Right kidney (tissue), 9 donors: ENCODE measurements around the gene MARCHF4.

Experiments used
- DNase-seq: peaks from one replicate; pipeline ENCODE4 v3.0.0-alpha.2; 2016
- long read RNA-seq, 8 donors: transcript quantifications; one replicate each; lab custom pipeline, GENCODE V29; 2026

MARCHF4 gene
- long read RNA-seq, donor 1, result 0 reads
- long read RNA-seq, donor 2, result 0 reads
- long read RNA-seq, donor 3, result 0 reads
- long read RNA-seq, donor 4, result 0 reads
- long read RNA-seq, donor 5, result 0 reads
- long read RNA-seq, donor 6, result 0 reads
- long read RNA-seq, donor 7, result 0 reads
- long read RNA-seq, donor 8, result 0 reads

GRCh38 chr2:216371721-216372702, at the start of gene MARCHF4:
MARCHF4 (minus strand) TSS chr2:216372483; CDS start chr2:216370260, 2,223 bp downstream.
- peak; percentile 79 for DNase-seq

GRCh38 chr2:216420367-216421101, 48.3 kb upstream of the MARCHF4 start:
- no peak for DNase-seq

- no peak for DNase-seq
These were observed 46.7 kb upstream of the MARCHF4 start for GRCh38 chr2:216418981-216419380.

- DNase-seq, result no peak
These were observed 44.5 kb upstream of the MARCHF4 start for GRCh38 chr2:216416571-216417307.

GRCh38 chr2:216415541-216415940, 43.3 kb upstream of the MARCHF4 start:
- no peak for DNase-seq

- DNase-seq, result no peak
These were observed 42.6 kb upstream of the MARCHF4 start for GRCh38 chr2:216414772-216415319.

GRCh38 chr2:216413882-216414281, 41.6 kb upstream of the MARCHF4 start:
- DNase-seq, result no peak

GRCh38 chr2:216412022-216412999, 40.0 kb upstream of the MARCHF4 start, which contains the start of gene SMARCAL1:
SMARCAL1 (plus strand) TSS chr2:216412484; CDS start chr2:216414705, 2,221 bp downstream.
- peak; percentile 99 for DNase-seq

- DNase-seq, result no peak
These were observed 38.3 kb upstream of the MARCHF4 start for GRCh38 chr2:216410550-216410949.

- DNase-seq, result no peak
These were observed 36.4 kb upstream of the MARCHF4 start for GRCh38 chr2:216408426-216409290.

- DNase-seq, result no peak
These were observed 34.5 kb upstream of the MARCHF4 start for GRCh38 chr2:216406826-216407225.

GRCh38 chr2:216405588-216405987, 33.3 kb upstream of the MARCHF4 start:
- DNase-seq, result no peak

GRCh38 chr2:216404010-216404618, 31.8 kb upstream of the MARCHF4 start:
- no peak for DNase-seq

GRCh38 chr2:216402751-216403150, 30.5 kb upstream of the MARCHF4 start:
- DNase-seq, result no peak

- no peak for DNase-seq
These were observed 27.3 kb upstream of the MARCHF4 start for GRCh38 chr2:216399621-216400020.

GRCh38 chr2:216394881-216395280, 22.6 kb upstream of the MARCHF4 start:
- no peak for DNase-seq

- DNase-seq, result no peak
These were observed 20.9 kb upstream of the MARCHF4 start for GRCh38 chr2:216392945-216393840.

- DNase-seq, result no peak
These were observed 19.8 kb upstream of the MARCHF4 start for GRCh38 chr2:216392018-216392562.
